Measurements from ENCODE around the gene STX5. TPM values are rescaled to one million over a fixed set of nuclear protein-coding genes. Genes with fewer than 3 reads are reported as not detected.

The STX5 gene
- total RNA-seq: 35.0 and 37.1 TPM in 2 replicates

GRCh38 chr11:62831520-62832335 lies at the start of gene STX5:
TSS of gene STX5 (minus strand) at chr11:62832051. CDS start at chr11:62831243, 808 bp downstream.

GRCh38 chr11:62880803-62881578 lies 49.1 kb upstream of the STX5 start, which contains the start of gene SLC3A2:
TSS of gene SLC3A2 (plus strand) at chr11:62880896. CDS start at chr11:62881024, 128 bp downstream.

GRCh38 chr11:62839050-62839945 lies 7.4 kb upstream of the STX5 start, which contains the start of gene WDR74:
TSS of gene WDR74 (minus strand) at chr11:62839590. CDS start at chr11:62839570, 20 bp downstream.

GRCh38 chr11:62832336-62833234 lies 734 bp upstream of the STX5 start, which contains the start of gene TEX54:
TSS of gene TEX54 (minus strand) at chr11:62832841.

GRCh38 chr11:62805076-62805892 lies 26.6 kb downstream of the STX5 start, which contains the start of gene NXF1:
TSS of gene NXF1 (minus strand) at chr11:62805440. CDS start at chr11:62805356, 84 bp downstream.

GRCh38 chr11:62791501-62792201 lies 40.2 kb downstream of the STX5 start, which contains the start of gene TMEM223:
TSS of gene TMEM223 (minus strand) at chr11:62792006. CDS start at chr11:62791994, 12 bp downstream.

GRCh38 chr11:62787005-62787759 lies 44.7 kb downstream of the STX5 start, which contains the start of gene TMEM179B:
TSS of gene TMEM179B (plus strand) at chr11:62787402. CDS start at chr11:62787432, 30 bp downstream.

GRCh38 chr11:62771144-62772021 lies 60.5 kb downstream of the STX5 start, which contains the start of gene TAF6L:
TSS of gene TAF6L (plus strand) at chr11:62771396. CDS start at chr11:62775784, 4,388 bp downstream.

Small RNA genes within 50 kb of the gene (small RNA-seq; reads per million reads assigned to genes)
- gene MIR6514 (0.72 reads per million, percentile 27 among the genes with 10 or more reads in this experiment), gene RF00099 (not detected), gene RNU6-118P (not detected), gene SNORD22 (not detected), gene SNORD26 (not detected), gene SNORD27 (not detected), gene SNORD28 (not detected), gene SNORD30 (39.3 reads per million, percentile 97 among the genes with 10 or more reads in this experiment)

Other genes starting within 250 kb of the STX5 start
- 6.8 TPM in 2 replicates for gene TUT1, start 240.5 kb downstream of the STX5 start, total RNA-seq
- gene MTA2, start 230.2 kb downstream of the STX5 start, total RNA-seq: 95.1 and 110 TPM in 2 replicates
- gene EML3, start 219.3 kb downstream of the STX5 start, total RNA-seq: 30.4 and 34.6 TPM in 2 replicates
- 9.3 and 10.6 TPM in 2 replicates for gene ROM1, start 218.8 kb downstream of the STX5 start, total RNA-seq
- gene B3GAT3, start 210.1 kb downstream of the STX5 start, total RNA-seq: 12.3 and 14.1 TPM in 2 replicates
- 251 and 282 TPM in 2 replicates for gene GANAB, start 185.4 kb downstream of the STX5 start, total RNA-seq
- gene INTS5, start 178.7 kb downstream of the STX5 start, total RNA-seq: 19.9 and 20.5 TPM in 2 replicates
- 26.1 TPM in 2 replicates for gene C11orf98, start 166.8 kb downstream of the STX5 start, total RNA-seq
- 5.7 and 8.2 TPM in 2 replicates for gene CSKMT, start 166.7 kb downstream of the STX5 start, total RNA-seq
- 4.2 and 4.8 TPM in 2 replicates for gene UQCC3, start 160.4 kb downstream of the STX5 start, total RNA-seq
- gene LBHD1, start 159.8 kb downstream of the STX5 start, total RNA-seq: 4.0 and 6.1 TPM in 2 replicates
- gene UBXN1, start 153.0 kb downstream of the STX5 start, total RNA-seq: 102 and 103 TPM in 2 replicates
- gene LRRN4CL, start 142.5 kb downstream of the STX5 start, total RNA-seq: 20.1 and 20.6 TPM in 2 replicates
- gene BSCL2, start 124.6 kb downstream of the STX5 start, total RNA-seq: 52.7 and 54.8 TPM in 2 replicates
- gene GNG3, start 124.4 kb downstream of the STX5 start, total RNA-seq: not detected in 2 replicates
- 14.2 and 15.3 TPM in 2 replicates for gene HNRNPUL2, start 104.6 kb downstream of the STX5 start, total RNA-seq
- 34.2 and 37.4 TPM in 2 replicates for gene TTC9C, start 103.6 kb downstream of the STX5 start, total RNA-seq
- gene ZBTB3, start 77.9 kb downstream of the STX5 start, total RNA-seq: 12.7 and 13.5 TPM in 2 replicates
- gene POLR2G, start 70.5 kb downstream of the STX5 start, total RNA-seq: 62.4 and 64.4 TPM in 2 replicates
- 10.8 and 13.7 TPM in 2 replicates for gene TAF6L, start 60.7 kb downstream of the STX5 start, total RNA-seq
- gene TMEM179B, start 44.6 kb downstream of the STX5 start, total RNA-seq: 33.9 and 41.3 TPM in 2 replicates
- gene TMEM223, start 40.0 kb downstream of the STX5 start, total RNA-seq: 9.4 and 10.1 TPM in 2 replicates
- gene NXF1, start 26.6 kb downstream of the STX5 start, total RNA-seq: 35.2 and 35.7 TPM in 2 replicates
- gene TEX54, start 790 bp upstream of the STX5 start, total RNA-seq: not detected in 2 replicates
- gene WDR74, start 7.5 kb upstream of the STX5 start, total RNA-seq: 23.8 and 26.1 TPM in 2 replicates
- gene SLC3A2, start 48.8 kb upstream of the STX5 start, total RNA-seq: 198 and 208 TPM in 2 replicates
- not detected in 2 replicates for gene CHRM1, start 89.3 kb upstream of the STX5 start, total RNA-seq
- gene SLC22A6, start 152.9 kb upstream of the STX5 start, total RNA-seq: not detected in 2 replicates
- gene SLC22A8, start 183.8 kb upstream of the STX5 start, total RNA-seq: not detected in 2 replicates